Measurements from ENCODE around the gene PODNL1. TPM values are rescaled to one million over a fixed set of nuclear protein-coding genes. Genes with fewer than 3 reads are reported as not detected.

The PODNL1 gene
- total RNA-seq, 4 donors from 2014 or later: not detected

- no peak for ATAC-seq (ENCODE audit: low FRiP score)
- no peak for TF ChIP-seq CTCF (IDR thresholded peaks at IDR 0.05)
These were observed 12.8 kb upstream of the PODNL1 start for GRCh38 chr19:13951043-13951442.

GRCh38 chr19:13946414-13946813 lies 8.2 kb upstream of the PODNL1 start:
- ATAC-seq (ENCODE audit: low FRiP score) (no peak), DNase-seq (ENCODE audit: low spot score) (no peak)
- no peak for TF ChIP-seq CTCF (IDR thresholded peaks at IDR 0.05)

More at GRCh38 chr19:13951043-13951442, 12.8 kb upstream of the PODNL1 start:
- DNase-seq (ENCODE audit: low spot score): no peak

GRCh38 chr19:13942023-13942684 lies 3.9 kb upstream of the PODNL1 start:
- ATAC-seq (ENCODE audit: low FRiP score) (no peak), DNase-seq (ENCODE audit: low spot score) (no peak)
- no peak for TF ChIP-seq CTCF (IDR thresholded peaks at IDR 0.05)

GRCh38 chr19:13937479-13938300 lies 527 bp downstream of the PODNL1 start:
- DNase-seq (ENCODE audit: low spot score) (no peak), ATAC-seq (ENCODE audit: low FRiP score) (no peak)
- TF ChIP-seq CTCF (IDR thresholded peaks at IDR 0.05): no peak

- DNase-seq (ENCODE audit: low spot score): no peak
- TF ChIP-seq CTCF (IDR thresholded peaks at IDR 0.05): no peak
These were observed 2.3 kb downstream of the PODNL1 start for GRCh38 chr19:13935765-13936510.

GRCh38 chr19:13934785-13935109 lies 3.5 kb downstream of the PODNL1 start:
- TF ChIP-seq CTCF (IDR thresholded peaks at IDR 0.05): no peak
- ATAC-seq (ENCODE audit: low FRiP score): no peak
- DNase-seq (ENCODE audit: low spot score): no peak

More at GRCh38 chr19:13935765-13936510, 2.3 kb downstream of the PODNL1 start:
- ATAC-seq (ENCODE audit: low FRiP score): no peak

Measured in omental fat pad (tissue), 4 donors.